GM12865 (cell line): ENCODE data around the gene PEX5L.
A peak's percentile ranks its signal among the peaks of the same experiment; 100 is the strongest.

Experiments
- DNase-seq: peaks from one replicate; pipeline ENCODE4 v3.0.0; 2010; ENCODE audit warnings: low read depth
- H3K4me3 ChIP-seq: 2 replicates; pipeline ENCODE4 v1.5.1; 2011; ENCODE audit warnings: mild to moderate bottlenecking, low read depth, low read length, control low read depth
- CTCF ChIP-seq: IDR thresholded peaks from 2 replicates; pipeline ENCODE4 v1.5.1; 2011; ENCODE audit warnings: low read length, control low read depth, low read depth, inconsistent platforms; ENCODE audit not compliant: insufficient read depth; ENCODE audit errors: missing control alignments

PEX5L gene

GRCh38 chr3:179750720-179751328 lies 285.9 kb downstream of the PEX5L start:
- peak; percentile 17 for DNase-seq
- peak; percentile 39 for TF ChIP-seq CTCF

GRCh38 chr3:179745716-179746115 lies 291.0 kb downstream of the PEX5L start:
- no peak for TF ChIP-seq CTCF
- H3K4me3 ChIP-seq = no peak overlapping the region
- no peak for DNase-seq

More at GRCh38 chr3:179750720-179751328, 285.9 kb downstream of the PEX5L start:
- no peak overlapping the region for H3K4me3 ChIP-seq

- TF ChIP-seq CTCF = no peak
- no peak overlapping the region for H3K4me3 ChIP-seq
- DNase-seq = no peak
These were observed 291.7 kb downstream of the PEX5L start for GRCh38 chr3:179745079-179745478.
